PC-3 (cell line): ENCODE data around the gene ATG2A.

Source experiments
- EZH2 ChIP-seq: fragments of 300-600 bp; sonication (generic); IDR thresholded peaks from one replicate; pipeline ENCODE4 v1.6.1; 2017; ENCODE audit warnings: antibody characterized with exemption, mild to moderate bottlenecking, low read length; ENCODE audit not compliant: unreplicated experiment
- EZH2phosphoT487 ChIP-seq: fragments of 300-600 bp; sonication (generic); IDR thresholded peaks from 2 replicates; pipeline ENCODE4 v1.6.1; 2018; ENCODE audit warnings: mild to moderate bottlenecking, antibody characterized with exemption, low read length, borderline replicate concordance
- TF ChIP-seq, protein P1 (sequence below): fragments of 300-600 bp; sonication (generic); conservative IDR thresholded peaks from 2 replicates; pipeline ENCODE4 v1.5.1; 2017; ENCODE audit warnings: antibody characterized with exemption, low read depth, mild to moderate bottlenecking, low read length

DNA sequence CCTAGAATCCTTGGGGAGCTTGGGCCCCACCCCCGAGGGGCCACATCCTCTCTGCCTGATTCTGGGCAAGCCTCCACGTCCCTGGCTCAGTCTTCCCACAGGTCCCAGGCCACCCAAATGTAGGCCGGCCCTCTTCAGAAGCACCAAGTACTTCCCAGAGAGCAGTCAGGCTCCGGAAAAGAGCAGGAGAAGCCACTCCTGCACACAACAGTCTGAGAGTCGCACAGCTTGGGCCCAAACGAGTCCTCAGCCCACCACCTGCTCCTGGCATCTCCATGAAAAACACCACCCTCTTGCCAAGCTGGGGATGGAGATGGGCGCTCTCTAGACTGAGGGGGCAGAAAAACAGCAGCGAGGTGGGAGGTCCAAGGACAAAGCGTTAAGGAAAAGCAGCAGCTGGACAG, 54.0 kb downstream of the ATG2A start:
- TF ChIP-seq, protein P1, sequence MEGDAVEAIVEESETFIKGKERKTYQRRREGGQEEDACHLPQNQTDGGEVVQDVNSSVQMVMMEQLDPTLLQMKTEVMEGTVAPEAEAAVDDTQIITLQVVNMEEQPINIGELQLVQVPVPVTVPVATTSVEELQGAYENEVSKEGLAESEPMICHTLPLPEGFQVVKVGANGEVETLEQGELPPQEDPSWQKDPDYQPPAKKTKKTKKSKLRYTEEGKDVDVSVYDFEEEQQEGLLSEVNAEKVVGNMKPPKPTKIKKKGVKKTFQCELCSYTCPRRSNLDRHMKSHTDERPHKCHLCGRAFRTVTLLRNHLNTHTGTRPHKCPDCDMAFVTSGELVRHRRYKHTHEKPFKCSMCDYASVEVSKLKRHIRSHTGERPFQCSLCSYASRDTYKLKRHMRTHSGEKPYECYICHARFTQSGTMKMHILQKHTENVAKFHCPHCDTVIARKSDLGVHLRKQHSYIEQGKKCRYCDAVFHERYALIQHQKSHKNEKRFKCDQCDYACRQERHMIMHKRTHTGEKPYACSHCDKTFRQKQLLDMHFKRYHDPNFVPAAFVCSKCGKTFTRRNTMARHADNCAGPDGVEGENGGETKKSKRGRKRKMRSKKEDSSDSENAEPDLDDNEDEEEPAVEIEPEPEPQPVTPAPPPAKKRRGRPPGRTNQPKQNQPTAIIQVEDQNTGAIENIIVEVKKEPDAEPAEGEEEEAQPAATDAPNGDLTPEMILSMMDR: no peak
- no peak for TF ChIP-seq EZH2
- TF ChIP-seq EZH2phosphoT487: no peak
